Heart right ventricle (tissue), 16 donors: ENCODE measurements around the gene AP3B2. TPM values are rescaled to one million over a fixed set of nuclear protein-coding genes. Genes with fewer than 3 reads are reported as not detected.

Experiments used
- ATAC-seq, 8 donors: fragments of 200-7000 bp; cut with Tn5 transposase; one replicate each; pipeline ENCODE4 v1.9.1; 2020; ENCODE audit warnings: mild to moderate bottlenecking in 8 of 8, moderate library complexity in 8 of 8, moderate number of reproducible peaks in 1 of 8
- DNase-seq, 2 donors: peaks; one replicate each; pipeline ENCODE4 v3.0.0-alpha.2; 2020
- H3K27ac ChIP-seq, 10 donors: fragments of 200-600 bp; sonication (generic) in 2 of 10; one replicate each; pipeline versions ENCODE4 v1.5.0 to v1.8.0; 2020 to 2022; ENCODE audit warnings: mild to moderate bottlenecking in 3 of 10
- H3K27me3 ChIP-seq, 7 donors: fragments of 200-600 bp; one replicate each; pipeline ENCODE4 v1.8.0; 2021 to 2022; ENCODE audit warnings: mild to moderate bottlenecking in 2 of 7
- H3K36me3 ChIP-seq, 9 donors: fragments of 200-600 bp; sonication (generic) in 1 of 9; one replicate each; pipeline versions ENCODE4 v1.5.0 to v1.8.0; 2020 to 2022; ENCODE audit warnings: mild to moderate bottlenecking in 2 of 9
- H3K4me1 ChIP-seq, 9 donors: fragments of 200-600 bp; sonication (generic) in 1 of 9; one replicate each; pipeline versions ENCODE4 v1.5.0 to v1.8.0; 2020 to 2022; ENCODE audit warnings: mild to moderate bottlenecking in 4 of 9
- H3K4me3 ChIP-seq, 10 donors: fragments of 200-600 bp; sonication (generic) in 2 of 10; one replicate each; pipeline versions ENCODE4 v1.5.0 to v1.8.0; 2020 to 2022; ENCODE audit warnings: mild to moderate bottlenecking in 7 of 10, moderate library complexity in 2 of 10
- H3K9me3 ChIP-seq, 11 donors: fragments of 200-600 bp in 10 of 11; sonication (generic) in 2 of 11; one replicate each; pipeline versions ENCODE4 v1.5.0 to v1.8.0; 2013 to 2022; ENCODE audit warnings: mild to moderate bottlenecking in 2 of 11, control low read depth in 1 of 11, moderate library complexity in 1 of 11
- CTCF ChIP-seq, 9 donors: fragments of 200-600 bp; sonication (generic) in 2 of 9; IDR thresholded peaks; one replicate each; pipeline versions ENCODE4 v1.5.0 to v1.8.0; 2021 to 2022; ENCODE audit warnings: antibody characterized with exemption in 9 of 9, mild to moderate bottlenecking in 5 of 9, moderate library complexity in 1 of 9
- WGBS, 2 donors: extraction: QIAGEN DNeasy Blood & Tissue Kit; methylation state at CpG; one replicate each; pipeline ENCODE4 v1.1.7; 2013; ENCODE audit warnings: inconsistent platforms in 1 of 2; 5-methylcytosine and 5-hydroxymethylcytosine counted together
- intact Hi-C, 10 donors: fragments of 100-400 bp; cut with DNase I; formaldehyde crosslinking; loops; one replicate each; pipeline versions ENCODE4 v1.11.1 to v1.14.2; 2022
- polyA plus RNA-seq, 2 donors: library from polyadenylated mRNA; stranded (reverse); fragments of 200-250 nt; gene quantifications; one replicate each; pipeline ENCODE4 v1.2.3, GENCODE V29; 2013
- total RNA-seq, 10 donors: library from RNA; stranded (reverse); fragmentation: NEBNext Ultra II Directional in 3 of 10; extraction: Animal tissue kit (Norgen Biotek cat#: 25700) in 3 of 10; gene quantifications; one replicate each; pipeline versions ENCODE4 v1.2.1 to v1.2.4, GENCODE V29; 2021 to 2023
- donor health status: Arrhythmogenic right ventricular cardiomyopathy.
- donor health status: ischemic (EF 13 %, LVEDD 7.1; RV severe dilation, severe dysfunction).
- donor health status: healthy with polysubstance abuse.
- donor health status: DM: no; HTN: yes; CAD: no.
- donor health status: DM: no; HTN: no; CAD: no.
- donor health status: ischemic (EF 25% LVEDD 6.9; RV normal size, moderate dysfunction).
- donor health status: ischemic (EF 25% LVEDD 5.7; RV mildly dilated, moderate dysfunction).
- donor health status: healthy.
- donor health status: DM: yes; HTN: yes; CAD: no.
- donor health status: Ischemic cardiomyopathy.
- donor health status: ischemic (EF 35%, LVEDD 5.7; RV mildly dilated, moderate dysfunction).
- donor health status: nonischemic (EF 11% LVEDD 7.7; RV severe dilation, severe dysfunction).
- donor health status: DM: yes; HTN: yes; CAD: no.
- donor health status: PGD.
- donor health status: ischemic (EF 29% LVEDD 5.4; RV normal size, mild dysfunction).
- donor health status: nonischemic (EF 23%, LVEDD 6.1; RV moderate dilation, normal function).

Gene AP3B2
- total and polyA plus RNA-seq, 12 donors = 0.12 to 1.4 (median 0.40) TPM; not detected in 4

GRCh38 chr15:82726816-82727215, 17.1 kb upstream of the AP3B2 start:
- no peak overlapping the region for H3K27ac ChIP-seq
- no peaks in the 10 kb centered on the region for H3K4me1 ChIP-seq
- DNase-seq (no peak), ATAC-seq (no peak)
- H3K36me3 ChIP-seq = no peaks in the 10 kb centered on the region
- TF ChIP-seq CTCF (IDR thresholded peaks at IDR 0.05) = no peak
- no peak overlapping the region for H3K4me3 ChIP-seq
- intact Hi-C loops = no loop called here
- H3K27me3 ChIP-seq = no peaks in the 10 kb centered on the region
- WGBS, 2 donors = 93% methylated on average over 10 of the region's 10 CpGs
- no peaks in the 10 kb centered on the region for H3K9me3 ChIP-seq

GRCh38 chr15:82715003-82715402, 5.3 kb upstream of the AP3B2 start:
- no peak for TF ChIP-seq CTCF (IDR thresholded peaks at IDR 0.05)

GRCh38 chr15:82714016-82714415, 4.3 kb upstream of the AP3B2 start:
- TF ChIP-seq CTCF (IDR thresholded peaks at IDR 0.05) = no peak
- no peaks in the 10 kb centered on the region for H3K36me3 ChIP-seq
- intact Hi-C loops = no loop called here
- peaks cover 4 to 11% (median 10%) of the 10 kb centered on the region in 9 donors for H3K4me1 ChIP-seq
- 69 to 73% methylated on average over 3 of the region's 3 CpGs for WGBS, 2 donors
- ATAC-seq (no peak), DNase-seq (no peak)
- no peak overlapping the region for H3K4me3 ChIP-seq
- no peaks in the 10 kb centered on the region for H3K9me3 ChIP-seq
- peaks cover 0 to 44% (median 24%) of the 10 kb centered on the region in 7 donors for H3K27me3 ChIP-seq
- H3K27ac ChIP-seq = no peak overlapping the region

More at GRCh38 chr15:82715003-82715402, 5.3 kb upstream of the AP3B2 start:
- Histone ChIP-seq H3K9me3 (no peaks in the 10 kb centered on the region), H3K36me3 (no peaks in the 10 kb centered on the region), H3K4me3 (no peak overlapping the region), H3K27ac (no peak overlapping the region), H3K27me3 (peaks cover 0 to 38% (median 24%) of the 10 kb centered on the region in 7 donors), H3K4me1 (peaks cover 1 to 5% (median 3%) of the 10 kb centered on the region in 9 donors)
- intact Hi-C loops = no loop called here
- ATAC-seq (no peak), DNase-seq (no peak)
- 93 to 94% methylated on average over 4 of the region's 4 CpGs for WGBS, 2 donors

- H3K27me3 ChIP-seq = peaks cover 0 to 53% (median 24%) of the 10 kb centered on the region in 7 donors
- intact Hi-C loops = no loop called here
- peaks cover 4 to 15% (median 10%) of the 10 kb centered on the region in 9 donors for H3K4me1 ChIP-seq
- ATAC-seq (no peak), DNase-seq (no peak)
- H3K9me3 ChIP-seq = no peaks in the 10 kb centered on the region
- no peaks in the 10 kb centered on the region for H3K36me3 ChIP-seq
- no peak for TF ChIP-seq CTCF (IDR thresholded peaks at IDR 0.05)
- no peak overlapping the region for H3K27ac ChIP-seq
- WGBS, 2 donors = 62 to 71% methylated on average over 3 of the region's 3 CpGs
- no peak overlapping the region for H3K4me3 ChIP-seq
These were observed 2.4 kb upstream of the AP3B2 start for GRCh38 chr15:82712036-82712435.
